Thoracic aorta (tissue), 2 donors: ENCODE results near the gene POU2AF3. TPM values are rescaled to one million over a fixed set of nuclear protein-coding genes. Genes with fewer than 3 reads are reported as not detected.

ENCODE experiments used
- ATAC-seq: fragments of 150-250 bp; one replicate; pipeline ENCODE4 v1.8.0; 2017; ENCODE audit warnings: low read depth; ENCODE audit not compliant: insufficient number of reproducible peaks, low FRiP score
- DNase-seq: peaks from one replicate; pipeline ENCODE4 v3.0.0-alpha.2; 2020; ENCODE audit warnings: low spot score
- H3K27ac ChIP-seq, 2 donors: fragments of 200-600 bp; sonication (generic); 1 replicate in 1 of 2; 2 replicates in 1 of 2; pipeline ENCODE4 v1.5.1; 2016; ENCODE audit warnings: mild to moderate bottlenecking in 2 of 2, moderate library complexity in 2 of 2
- H3K27me3 ChIP-seq: fragments of 200-600 bp; sonication (generic); replicated peaks from 2 replicates; pipeline ENCODE4 v1.6.0; 2016; ENCODE audit warnings: mild to moderate bottlenecking; ENCODE audit not compliant: insufficient read depth
- H3K36me3 ChIP-seq: fragments of 200-600 bp; sonication (generic); one replicate; pipeline ENCODE4 v1.5.1; 2016
- H3K4me1 ChIP-seq, 2 donors: fragments of 200-600 bp; sonication (generic); 1 replicate in 1 of 2; 2 replicates in 1 of 2; pipeline versions ENCODE4 v1.5.1 to v1.6.0; 2016; ENCODE audit warnings: low read depth in 2 of 2, mild to moderate bottlenecking in 1 of 2; ENCODE audit not compliant: control insufficient read depth in 1 of 2
- H3K4me3 ChIP-seq: fragments of 200-600 bp; sonication (generic); 2 replicates; pipeline ENCODE4 v1.5.1; 2016; ENCODE audit warnings: mild to moderate bottlenecking
- H3K9me3 ChIP-seq: fragments of 200-600 bp; sonication (generic); 2 replicates; pipeline ENCODE4 v1.5.1; 2016
- CTCF ChIP-seq: fragments of 200-600 bp; sonication (generic); IDR thresholded peaks from one replicate; pipeline ENCODE4 v1.5.1; 2019; ENCODE audit warnings: antibody characterized with exemption
- total RNA-seq, 2 donors: library from RNA; depleted of rRNA; stranded (reverse); fragments of >200 nt; gene quantifications; one replicate each; pipeline versions ENCODE4 v1.1.0 to v1.2.3, GENCODE V29; 2016

Gene POU2AF3
- total RNA-seq, 2 donors from 2014 or later: 1.7 TPM; not detected in 1

- ATAC-seq: no peak
- no peak overlapping the region for H3K27ac ChIP-seq
Measured at GRCh38 chr11:111353776-111354600, 55.6 kb downstream of the POU2AF3 start.

DNA sequence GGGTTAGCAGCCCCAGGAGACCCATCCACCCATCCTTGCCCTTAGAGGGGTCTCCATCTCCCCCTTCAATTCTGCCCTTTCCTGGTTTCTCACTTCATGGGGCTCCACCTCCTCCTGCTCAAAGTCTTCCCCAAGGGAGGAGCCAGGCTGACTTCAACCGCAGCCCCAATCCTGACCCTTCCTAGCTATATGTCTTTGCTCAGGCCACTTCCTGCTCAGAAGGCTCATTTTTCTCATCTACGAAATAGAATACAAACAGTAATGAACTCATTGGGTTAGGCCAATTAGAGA lies 56.2 kb downstream of the POU2AF3 start:
- no peaks in the 10 kb centered on the region for H3K9me3 ChIP-seq
- H3K27me3 ChIP-seq: no peaks in the 10 kb centered on the region
- H3K27ac ChIP-seq: no peak overlapping the region
- no peak for DNase-seq
- H3K4me1 ChIP-seq: peaks cover 0 to 12% of the 10 kb centered on the region in 2 donors
- no peak for ATAC-seq
- H3K4me3 ChIP-seq: no peak overlapping the region
- H3K36me3 ChIP-seq: no peaks in the 10 kb centered on the region
- no peak for TF ChIP-seq CTCF

More at GRCh38 chr11:111353776-111354600, 55.6 kb downstream of the POU2AF3 start:
- no peaks in the 10 kb centered on the region for H3K27me3 ChIP-seq
- TF ChIP-seq CTCF: no peak
- H3K36me3 ChIP-seq: no peaks in the 10 kb centered on the region
- peaks cover 0 to 12% of the 10 kb centered on the region in 2 donors for H3K4me1 ChIP-seq
- no peaks in the 10 kb centered on the region for H3K9me3 ChIP-seq
- no peak overlapping the region for H3K4me3 ChIP-seq
- no peak for DNase-seq

DNA sequence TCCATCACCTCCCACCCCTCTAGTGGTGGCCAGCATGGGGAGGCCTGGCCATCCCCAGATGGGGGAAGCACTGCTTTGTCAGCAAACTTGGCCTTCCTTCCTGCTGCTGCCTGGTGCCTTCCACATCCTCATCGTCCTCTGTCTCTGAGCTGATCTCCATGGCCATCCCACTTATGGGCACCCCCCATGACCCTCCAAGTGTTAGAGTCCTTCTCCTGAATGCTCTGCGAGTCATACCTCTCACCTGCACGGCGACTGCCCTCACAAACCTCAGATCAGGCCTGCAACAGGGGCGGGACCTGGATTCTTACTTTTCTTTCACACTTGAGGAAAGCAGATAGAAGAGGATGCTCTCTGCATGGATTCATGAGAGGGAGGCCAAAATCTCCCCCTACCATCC lies 56.8 kb downstream of the POU2AF3 start:
- Histone ChIP-seq H3K36me3 (no peaks in the 10 kb centered on the region), H3K4me3 (no peak overlapping the region), H3K27ac (no peak overlapping the region), H3K9me3 (no peaks in the 10 kb centered on the region), H3K4me1 (peaks cover 0 to 12% of the 10 kb centered on the region in 2 donors), H3K27me3 (no peaks in the 10 kb centered on the region)
- ATAC-seq: no peak
- TF ChIP-seq CTCF: no peak
- no peak for DNase-seq

DNA sequence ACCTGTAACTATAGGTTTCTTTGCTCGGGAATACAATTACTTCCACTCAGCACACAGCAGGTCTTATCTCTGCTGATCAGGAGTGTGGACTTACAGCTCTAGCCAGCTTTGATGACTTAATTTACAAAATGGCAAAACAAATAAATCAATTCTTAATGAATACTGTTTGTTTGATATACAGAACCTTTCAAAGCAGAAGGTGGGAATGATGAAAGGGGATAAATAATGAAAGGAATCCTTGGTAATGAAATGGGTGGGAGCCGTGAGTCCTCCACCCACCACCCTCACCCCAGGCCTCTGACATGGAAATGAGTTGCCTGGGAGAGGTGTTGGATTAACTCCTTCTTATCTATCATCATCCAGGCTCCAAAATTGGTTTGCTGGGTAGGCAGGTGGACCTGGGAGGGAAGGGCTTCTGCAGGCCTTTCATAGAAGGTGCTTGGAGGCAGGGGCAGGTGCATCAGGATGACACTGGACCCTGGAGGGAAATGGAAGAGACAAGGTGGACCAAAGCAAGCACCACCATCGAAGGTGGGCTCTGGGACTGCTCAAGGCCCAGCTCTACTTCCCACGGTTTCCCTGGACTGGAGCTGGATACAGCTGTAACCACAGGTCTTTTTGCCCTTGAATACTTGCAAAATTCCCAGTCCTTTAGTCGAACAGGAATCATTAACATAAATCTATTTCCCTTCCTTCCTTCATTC lies 57.8 kb downstream of the POU2AF3 start:
- no peaks in the 10 kb centered on the region for H3K9me3 ChIP-seq
- no peak overlapping the region for H3K27ac ChIP-seq
- ATAC-seq (no peak), DNase-seq (no peak)
- no peak for TF ChIP-seq CTCF
- H3K27me3 ChIP-seq: no peaks in the 10 kb centered on the region
- H3K4me1 ChIP-seq: peaks cover 0 to 12% of the 10 kb centered on the region in 2 donors
- no peak overlapping the region for H3K4me3 ChIP-seq
- no peaks in the 10 kb centered on the region for H3K36me3 ChIP-seq

- DNase-seq (no peak), ATAC-seq (no peak)
- Histone ChIP-seq H3K9me3 (no peaks in the 10 kb centered on the region), H3K27me3 (no peaks in the 10 kb centered on the region), H3K27ac (no peak overlapping the region), H3K4me3 (no peak overlapping the region), H3K4me1 (peaks cover 0 to 8% of the 10 kb centered on the region in 2 donors), H3K36me3 (no peaks in the 10 kb centered on the region)
- no peak for TF ChIP-seq CTCF
Measured at GRCh38 chr11:111356660-111357048, 58.3 kb downstream of the POU2AF3 start.
